ENCODE measurements around the gene DENND5A.

DENND5A gene

GRCh38 chr11:9130297-9130696 is 134.9 kb downstream of the DENND5A start:
- H3K4me1 ChIP-seq (ENCODE audit: control insufficient read depth in 1 of 2, insufficient read depth in 1 of 2, low read depth in 1 of 2, low read length in 1 of 2), result no peaks in the 10 kb centered on the region
- no peak overlapping the region for H3K27ac ChIP-seq
- H3K4me3 ChIP-seq (ENCODE audit: low read depth in 1 of 2, low read length in 1 of 2), result no peak overlapping the region
- H3K27me3 ChIP-seq, result no peaks in the 10 kb centered on the region
- H3K9me3 ChIP-seq, result no peaks in the 10 kb centered on the region
- no peak for TF ChIP-seq CTCF (IDR thresholded peaks at IDR 0.05)
- peaks cover 28% of the 10 kb centered on the region for H3K36me3 ChIP-seq

GRCh38 chr11:9126636-9127035 is 138.5 kb downstream of the DENND5A start:
- H3K4me1 ChIP-seq (ENCODE audit: control insufficient read depth in 1 of 2, insufficient read depth in 1 of 2, low read depth in 1 of 2, low read length in 1 of 2), result no peaks in the 10 kb centered on the region
- H3K27ac ChIP-seq, result no peak overlapping the region
- H3K36me3 ChIP-seq, result peaks cover 1% of the 10 kb centered on the region
- no peak overlapping the region for H3K4me3 ChIP-seq (ENCODE audit: low read depth in 1 of 2, low read length in 1 of 2)
- no peak for TF ChIP-seq CTCF (IDR thresholded peaks at IDR 0.05)
- H3K9me3 ChIP-seq, result no peaks in the 10 kb centered on the region
- H3K27me3 ChIP-seq, result no peaks in the 10 kb centered on the region

GRCh38 chr11:9125185-9125886 is 139.8 kb downstream of the DENND5A start:
- no peak overlapping the region for H3K27ac ChIP-seq
- no peaks in the 10 kb centered on the region for H3K36me3 ChIP-seq
- H3K27me3 ChIP-seq, result no peaks in the 10 kb centered on the region
- H3K9me3 ChIP-seq, result no peaks in the 10 kb centered on the region
- no peak for TF ChIP-seq CTCF (IDR thresholded peaks at IDR 0.05)
- H3K4me1 ChIP-seq (ENCODE audit: control insufficient read depth in 1 of 2, insufficient read depth in 1 of 2, low read depth in 1 of 2, low read length in 1 of 2), result no peaks in the 10 kb centered on the region
- H3K4me3 ChIP-seq (ENCODE audit: low read depth in 1 of 2, low read length in 1 of 2), result no peak overlapping the region

- Histone ChIP-seq H3K4me1 (ENCODE audit: control insufficient read depth in 1 of 2, insufficient read depth in 1 of 2, low read depth in 1 of 2, low read length in 1 of 2) (no peaks in the 10 kb centered on the region), H3K27ac (no peak overlapping the region), H3K36me3 (no peaks in the 10 kb centered on the region), H3K9me3 (no peaks in the 10 kb centered on the region), H3K27me3 (no peaks in the 10 kb centered on the region), H3K4me3 (ENCODE audit: low read depth in 1 of 2, low read length in 1 of 2) (no peak overlapping the region)
- no peak for TF ChIP-seq CTCF (IDR thresholded peaks at IDR 0.05)
These were observed 141.4 kb downstream of the DENND5A start for GRCh38 chr11:9123595-9124304.

- H3K4me1 ChIP-seq (ENCODE audit: control insufficient read depth in 1 of 2, insufficient read depth in 1 of 2, low read depth in 1 of 2, low read length in 1 of 2), result no peaks in the 10 kb centered on the region
- no peak overlapping the region for H3K27ac ChIP-seq
- H3K9me3 ChIP-seq, result no peaks in the 10 kb centered on the region
- no peaks in the 10 kb centered on the region for H3K36me3 ChIP-seq
- H3K4me3 ChIP-seq (ENCODE audit: low read depth in 1 of 2, low read length in 1 of 2), result no peak overlapping the region
- TF ChIP-seq CTCF (IDR thresholded peaks at IDR 0.05), result no peak
- no peaks in the 10 kb centered on the region for H3K27me3 ChIP-seq
These were observed 143.7 kb downstream of the DENND5A start for GRCh38 chr11:9121469-9121796.
